Hepatocyte (in vitro differentiated cells): ENCODE results near the gene FN1. TPM values are rescaled to one million over a fixed set of nuclear protein-coding genes. Genes with fewer than 3 reads are reported as not detected.
A peak's percentile ranks its signal among the peaks of the same experiment; 100 is the strongest.

Experiments used
- DNase-seq: peaks from one replicate; pipeline ENCODE4 v3.0.0-alpha.2; 2016; ENCODE audit warnings: low spot score
- H2AFZ ChIP-seq: fragments of 200-600 bp; sonication (generic); 2 replicates; pipeline ENCODE4 v1.6.0; 2016; ENCODE audit warnings: antibody characterized with exemption, mild to moderate bottlenecking
- H3K27ac ChIP-seq: fragments of 200-600 bp; sonication (generic); 2 replicates; pipeline ENCODE4 v1.5.1; 2016; ENCODE audit warnings: mild to moderate bottlenecking
- H3K27me3 ChIP-seq: fragments of 200-600 bp; sonication (generic); 2 replicates; pipeline ENCODE4 v1.6.1; 2016
- H3K36me3 ChIP-seq: fragments of 200-600 bp; sonication (generic); replicated peaks from 2 replicates; pipeline ENCODE4 v1.5.1; 2016; ENCODE audit warnings: low read depth; ENCODE audit not compliant: insufficient read depth
- H3K4me1 ChIP-seq: fragments of 200-600 bp; sonication (generic); 2 replicates; pipeline ENCODE4 v1.5.1; 2016; ENCODE audit warnings: mild to moderate bottlenecking, moderate library complexity; ENCODE audit not compliant: insufficient read depth
- H3K4me2 ChIP-seq: fragments of 200-600 bp; sonication (generic); 2 replicates; pipeline ENCODE4 v1.6.0; 2016
- H3K4me3 ChIP-seq: fragments of 200-600 bp; sonication (generic); 2 replicates; pipeline ENCODE4 v1.5.1; 2016; ENCODE audit warnings: mild to moderate bottlenecking
- H3K79me2 ChIP-seq: fragments of 200-600 bp; sonication (generic); 2 replicates; pipeline ENCODE4 v1.6.0; 2017; ENCODE audit warnings: mild to moderate bottlenecking
- H3K9me2 ChIP-seq: fragments of 200-600 bp; sonication (generic); replicated peaks from 2 replicates; pipeline ENCODE4 v1.6.0; 2017; ENCODE audit warnings: mild to moderate bottlenecking; ENCODE audit not compliant: insufficient read depth
- H3K9me3 ChIP-seq: fragments of 200-600 bp; sonication (generic); 2 replicates; pipeline ENCODE4 v1.5.1; 2016; ENCODE audit warnings: low read depth, mild to moderate bottlenecking
- H4K20me1 ChIP-seq: fragments of 200-600 bp; sonication (generic); 2 replicates; pipeline ENCODE4 v1.6.0; 2016; ENCODE audit warnings: mild to moderate bottlenecking; ENCODE audit not compliant: insufficient read depth, poor library complexity, severe bottlenecking
- CTCF ChIP-seq: fragments of 200-600 bp; sonication (generic); IDR thresholded peaks from 2 replicates; pipeline ENCODE4 v1.5.1; 2016; ENCODE audit warnings: antibody characterized with exemption, mild to moderate bottlenecking; ENCODE audit not compliant: poor library complexity
- EZH2 ChIP-seq: fragments of 200-600 bp; sonication (generic); IDR thresholded peaks from 2 replicates; pipeline ENCODE4 v1.6.1; 2016; ENCODE audit warnings: antibody characterized with exemption, mild to moderate bottlenecking, borderline replicate concordance
- EZH2phosphoT487 ChIP-seq: fragments of 200-600 bp; sonication (generic); IDR thresholded peaks from one replicate; pipeline ENCODE4 v1.6.1; 2018; ENCODE audit warnings: antibody characterized with exemption, mild to moderate bottlenecking, low read depth, moderate library complexity; ENCODE audit not compliant: unreplicated experiment, severe bottlenecking
- WGBS: methylation state at CpG from one replicate; pipeline ENCODE4 v1.1.6; 2016; ENCODE audit warnings: low lambda C conversion rate; ENCODE audit errors: missing lambda C conversion rate; 5-methylcytosine and 5-hydroxymethylcytosine counted together
- polyA plus RNA-seq: library from polyadenylated mRNA; unstranded; fragments of >200 nt; fragmentation: Nextera tagmentation; extraction: Ambion mirVana; gene quantifications from 2 replicates; pipeline ENCODE4 v1.2.1, GENCODE V29; 2016
- total RNA-seq: library from RNA; depleted of rRNA; stranded (reverse); fragments of >200 nt; gene quantifications from 2 replicates; pipeline ENCODE4 v1.2.3, GENCODE V29; 2014

Gene FN1
- total and polyA plus RNA-seq, 2 experiments from 2014 or later = 1,650 to 3,020 TPM

- peak overlapping the region; percentile 79 for H3K4me2 ChIP-seq
- DNase-seq = peak; percentile 65
- TF ChIP-seq CTCF = no peak
- TF ChIP-seq EZH2phosphoT487 = no peak
- TF ChIP-seq EZH2 = no peak
- no peaks in the 10 kb centered on the region for H4K20me1 ChIP-seq
- no peaks in the 10 kb centered on the region for H3K9me3 ChIP-seq
- peaks cover 35% of the 10 kb centered on the region for H3K79me2 ChIP-seq
- H3K4me3 ChIP-seq = peak overlapping the region; percentile 61
- no peaks in the 10 kb centered on the region for H3K36me3 ChIP-seq
- H3K9me2 ChIP-seq = no peaks in the 10 kb centered on the region
- H3K4me1 ChIP-seq = peaks cover 31% of the 10 kb centered on the region
- peak overlapping the region; percentile 60 for H2AFZ ChIP-seq
- under 1% methylated on average over 31 of the region's 31 CpGs for WGBS
- no peaks in the 10 kb centered on the region for H3K27me3 ChIP-seq
- H3K27ac ChIP-seq = peak overlapping the region; percentile 86
Measured at GRCh38 chr2:215435280-215435869, 493 bp downstream of the FN1 start.

- H4K20me1 ChIP-seq = no peaks in the 10 kb centered on the region
- H3K36me3 ChIP-seq = no peaks in the 10 kb centered on the region
- H3K79me2 ChIP-seq = peaks cover 39% of the 10 kb centered on the region
- H3K27me3 ChIP-seq = no peaks in the 10 kb centered on the region
- TF ChIP-seq EZH2phosphoT487 (no peak), CTCF (no peak)
- H2AFZ ChIP-seq = no peak overlapping the region
- no peaks in the 10 kb centered on the region for H3K9me2 ChIP-seq
- H3K4me2 ChIP-seq = peak overlapping the region; percentile 79
- H3K27ac ChIP-seq = peak overlapping the region; percentile 86
- H3K9me3 ChIP-seq = no peaks in the 10 kb centered on the region
- WGBS = 10% methylated on average over 10 of the region's 10 CpGs
- no peak for DNase-seq
- H3K4me1 ChIP-seq = peaks cover 29% of the 10 kb centered on the region
- peak overlapping the region; percentile 61 for H3K4me3 ChIP-seq
Measured at GRCh38 chr2:215434447-215435279, 1.2 kb downstream of the FN1 start.

DNA sequence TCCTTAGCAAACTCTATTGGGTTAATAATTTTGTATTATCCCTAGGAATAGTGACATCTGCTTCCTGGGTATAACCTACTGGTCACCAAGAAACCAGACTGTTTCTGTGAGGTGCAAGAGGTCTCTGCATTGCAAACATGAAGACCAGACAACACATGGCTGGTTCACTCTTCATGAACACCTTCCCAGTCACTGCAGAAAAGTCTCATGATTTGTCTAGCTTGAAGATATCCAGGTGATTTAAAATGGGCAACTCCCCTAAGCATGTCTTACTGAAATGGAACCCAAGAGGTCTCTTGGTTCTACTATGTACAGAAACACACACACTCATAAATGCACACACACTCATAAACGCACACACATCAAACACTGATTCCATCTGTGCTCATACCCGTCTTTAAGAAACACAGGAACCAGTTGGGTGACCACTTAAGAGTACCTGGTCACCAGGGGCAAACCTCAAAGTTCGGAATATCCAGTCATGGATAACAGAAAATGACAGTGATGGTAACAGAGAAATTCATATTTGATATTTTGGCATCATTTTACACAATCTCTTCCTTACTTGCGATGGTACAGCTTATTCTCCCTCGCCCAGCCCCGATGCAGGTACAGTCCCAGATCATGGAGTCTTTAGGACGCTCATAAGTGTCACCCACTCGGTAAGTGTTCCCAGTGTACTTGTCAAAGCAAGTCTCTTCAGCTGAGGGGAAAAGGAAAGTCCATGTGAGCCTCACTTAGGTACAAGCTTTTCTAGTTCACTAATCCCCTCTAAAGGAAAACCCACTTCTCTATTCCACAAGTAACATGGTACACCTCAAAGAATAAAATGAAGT, 2.9 kb downstream of the FN1 start:
- no peak for DNase-seq
- peak overlapping the region; percentile 86 for H3K27ac ChIP-seq
- no peaks in the 10 kb centered on the region for H3K27me3 ChIP-seq
- no peaks in the 10 kb centered on the region for H3K9me3 ChIP-seq
- H2AFZ ChIP-seq = no peak overlapping the region
- TF ChIP-seq EZH2phosphoT487 = no peak
- no peak for TF ChIP-seq EZH2
- no peak for TF ChIP-seq CTCF
- no peak overlapping the region for H3K4me3 ChIP-seq
- no peaks in the 10 kb centered on the region for H3K36me3 ChIP-seq
- peaks cover 42% of the 10 kb centered on the region for H3K79me2 ChIP-seq
- WGBS = 82% methylated on average over 8 of the region's 8 CpGs
- no peaks in the 10 kb centered on the region for H3K9me2 ChIP-seq
- H4K20me1 ChIP-seq = no peaks in the 10 kb centered on the region
- peak overlapping the region; percentile 79 for H3K4me2 ChIP-seq
- H3K4me1 ChIP-seq = peaks cover 25% of the 10 kb centered on the region
